ENCODE results near the gene CYP4F3.

CYP4F3 gene

GRCh38 chr19:15612342-15612741 is 28.4 kb upstream of the CYP4F3 start:
- POLR2A ChIA-PET (ENCODE audit: low non-redundant PET): no interaction called here
- H3K27ac ChIP-seq: no peak overlapping the region
- no peak for TF ChIP-seq CTCF (conservative IDR thresholded peaks at IDR 0.05; ENCODE audit: low read depth)

GRCh38 chr19:15613338-15613737 is 27.4 kb upstream of the CYP4F3 start:
- no peak for DNase-seq (ENCODE audit: low spot score)
- TF ChIP-seq CTCF (conservative IDR thresholded peaks at IDR 0.05; ENCODE audit: low read depth): no peak
- CTCF ChIA-PET: no interaction called here
- POLR2A ChIA-PET (ENCODE audit: low non-redundant PET): no interaction called here
- no peak overlapping the region for H3K27ac ChIP-seq

More at GRCh38 chr19:15612342-15612741, 28.4 kb upstream of the CYP4F3 start:
- CTCF ChIA-PET: no interaction called here
- no peak for DNase-seq (ENCODE audit: low spot score)

- no peak for DNase-seq (ENCODE audit: low spot score)
- H3K27ac ChIP-seq: no peak within 1 kb of the TSS
- ChIA-PET POLR2A (ENCODE audit: low non-redundant PET) (no interaction called here), CTCF (interaction anchor here (0.6 kb wide), 2 partner anchors 43 to 567 kb away, joined by 4 to 9 read pairs; no protein-coding TSS in a partner anchor)
- no peak for TF ChIP-seq CTCF (conservative IDR thresholded peaks at IDR 0.05; ENCODE audit: low read depth)
Observed at GRCh38 chr19:15614507-15615379, 26.0 kb upstream of the CYP4F3 start, which contains the start of gene CYP4F8. CYP4F8 (plus strand) TSS chr19:15615218; CDS start chr19:15615617, 399 bp downstream.

GRCh38 chr19:15615526-15615925 is 25.2 kb upstream of the CYP4F3 start:
- no peak for TF ChIP-seq CTCF (conservative IDR thresholded peaks at IDR 0.05; ENCODE audit: low read depth)
- POLR2A ChIA-PET (ENCODE audit: low non-redundant PET): no interaction called here
- DNase-seq (ENCODE audit: low spot score): no peak
- no peak overlapping the region for H3K27ac ChIP-seq
- CTCF ChIA-PET: interaction anchor here (0.6 kb wide), 1 partner anchor 43 kb away, joined by 4 read pairs; no protein-coding TSS in a partner anchor

GRCh38 chr19:15616183-15616582 is 24.5 kb upstream of the CYP4F3 start:
- POLR2A ChIA-PET (ENCODE audit: low non-redundant PET): no interaction called here
- no peak for TF ChIP-seq CTCF (conservative IDR thresholded peaks at IDR 0.05; ENCODE audit: low read depth)
- CTCF ChIA-PET: no interaction called here
- H3K27ac ChIP-seq: no peak overlapping the region
- DNase-seq (ENCODE audit: low spot score): no peak

- TF ChIP-seq CTCF (conservative IDR thresholded peaks at IDR 0.05; ENCODE audit: low read depth): no peak
- ChIA-PET CTCF (no interaction called here), POLR2A (ENCODE audit: low non-redundant PET) (no interaction called here)
- no peak overlapping the region for H3K27ac ChIP-seq
- DNase-seq (ENCODE audit: low spot score): no peak
Observed at GRCh38 chr19:15616627-15617270, 23.9 kb upstream of the CYP4F3 start.

All from RWPE1 (cell line).